LNCaP clone FGC (cell line): ENCODE results near the gene ZNF26.
"Not testable (repeated sequence)": the region's sequence is repeated elsewhere in the genome, so short reads cannot be mapped to it uniquely, and the experiment has no call there.

ENCODE experiments used
- DNase-seq: peaks from one replicate; pipeline ENCODE4 v3.0.0-alpha.2; 2011; ENCODE audit warnings: low read depth
- H3K4me3 ChIP-seq: 2 replicates; pipeline ENCODE4 v1.5.1; 2011; ENCODE audit warnings: mild to moderate bottlenecking, low read depth, low read length, control low read depth
- CTCF ChIP-seq: IDR thresholded peaks from 2 replicates; pipeline ENCODE4 v1.5.1; 2012; ENCODE audit warnings: mild to moderate bottlenecking; ENCODE audit not compliant: control insufficient read depth, insufficient read depth; ENCODE audit errors: extremely low read depth

The ZNF26 gene

GRCh38 chr12:132965796-132966195, 20.4 kb upstream of the ZNF26 start:
- no peak for TF ChIP-seq CTCF
- no peak overlapping the region for H3K4me3 ChIP-seq
- DNase-seq = no peak

- no peak for TF ChIP-seq CTCF
- no peak overlapping the region for H3K4me3 ChIP-seq
- DNase-seq = no peak
Observed at GRCh38 chr12:132966676-132967415, 19.3 kb upstream of the ZNF26 start.

GRCh38 chr12:132967736-132968135, 18.4 kb upstream of the ZNF26 start:
- no peak overlapping the region for H3K4me3 ChIP-seq
- no peak for DNase-seq
- TF ChIP-seq CTCF = no peak

GRCh38 chr12:132972374-132972773, 13.8 kb upstream of the ZNF26 start:
- no peak overlapping the region for H3K4me3 ChIP-seq
- DNase-seq = no peak
- TF ChIP-seq CTCF = no peak

GRCh38 chr12:132976870-132977269, 9.3 kb upstream of the ZNF26 start:
- TF ChIP-seq CTCF = peak; percentile 37
- not testable (repeated sequence) for H3K4me3 ChIP-seq, DNase-seq

GRCh38 chr12:132986885-132987225, 688 bp downstream of the ZNF26 start:
- TF ChIP-seq CTCF = no peak
- peak overlapping the region; percentile 64 for H3K4me3 ChIP-seq
- no peak for DNase-seq

GRCh38 chr12:132998741-132999140, 12.6 kb downstream of the ZNF26 start:
- TF ChIP-seq CTCF = no peak
- no peak for DNase-seq
- no peak overlapping the region for H3K4me3 ChIP-seq
